SK-N-SH (cell line): ENCODE measurements around the gene DNAJB11.

Source experiments
- NRF1 ChIP-seq: IDR thresholded peaks from 2 replicates; pipeline ENCODE4 v1.6.1; 2012; ENCODE audit warnings: low read depth, mild to moderate bottlenecking, low read length
- RXRA ChIP-seq: IDR thresholded peaks from 2 replicates; pipeline ENCODE4 v1.4.0; 2012; ENCODE audit warnings: low read depth, mild to moderate bottlenecking, borderline replicate concordance
- TAF1 ChIP-seq: IDR thresholded peaks from 2 replicates; pipeline ENCODE4 v1.6.1; 2012; ENCODE audit warnings: low read depth, mild to moderate bottlenecking, low read length, moderate library complexity, borderline replicate concordance
- TF ChIP-seq, protein P1 (sequence below): fragments of 200-600 bp; sonication (generic); IDR thresholded peaks from 2 replicates; pipeline ENCODE4 v1.6.1; 2017; ENCODE audit warnings: antibody characterized with exemption, mild to moderate bottlenecking, moderate library complexity
- TF ChIP-seq, protein P2 (sequence below): IDR thresholded peaks from 2 replicates; pipeline ENCODE4 v1.6.1; 2012; ENCODE audit warnings: mild to moderate bottlenecking, low read depth, low read length, moderate library complexity
- TF ChIP-seq, protein P3 (sequence below): IDR thresholded peaks from 2 replicates; pipeline ENCODE4 v1.4.0; 2012; ENCODE audit warnings: low read depth

DNA sequence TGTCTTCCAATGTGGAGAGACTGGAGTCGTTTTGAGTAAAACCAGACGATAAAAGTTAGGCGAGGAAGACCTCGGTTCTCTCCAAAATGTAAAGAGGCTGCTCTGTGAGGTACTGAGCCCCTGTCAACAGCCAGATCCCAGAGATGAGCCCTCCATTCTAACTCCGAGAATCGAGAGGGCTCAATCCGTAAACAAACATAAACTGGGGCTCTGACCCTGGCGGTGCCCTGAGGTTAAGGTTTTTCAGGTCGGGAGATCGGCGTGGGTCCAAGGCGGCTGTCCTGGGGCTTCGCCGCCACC, 3.8 kb upstream of the DNAJB11 start:
- TF ChIP-seq, protein P1, sequence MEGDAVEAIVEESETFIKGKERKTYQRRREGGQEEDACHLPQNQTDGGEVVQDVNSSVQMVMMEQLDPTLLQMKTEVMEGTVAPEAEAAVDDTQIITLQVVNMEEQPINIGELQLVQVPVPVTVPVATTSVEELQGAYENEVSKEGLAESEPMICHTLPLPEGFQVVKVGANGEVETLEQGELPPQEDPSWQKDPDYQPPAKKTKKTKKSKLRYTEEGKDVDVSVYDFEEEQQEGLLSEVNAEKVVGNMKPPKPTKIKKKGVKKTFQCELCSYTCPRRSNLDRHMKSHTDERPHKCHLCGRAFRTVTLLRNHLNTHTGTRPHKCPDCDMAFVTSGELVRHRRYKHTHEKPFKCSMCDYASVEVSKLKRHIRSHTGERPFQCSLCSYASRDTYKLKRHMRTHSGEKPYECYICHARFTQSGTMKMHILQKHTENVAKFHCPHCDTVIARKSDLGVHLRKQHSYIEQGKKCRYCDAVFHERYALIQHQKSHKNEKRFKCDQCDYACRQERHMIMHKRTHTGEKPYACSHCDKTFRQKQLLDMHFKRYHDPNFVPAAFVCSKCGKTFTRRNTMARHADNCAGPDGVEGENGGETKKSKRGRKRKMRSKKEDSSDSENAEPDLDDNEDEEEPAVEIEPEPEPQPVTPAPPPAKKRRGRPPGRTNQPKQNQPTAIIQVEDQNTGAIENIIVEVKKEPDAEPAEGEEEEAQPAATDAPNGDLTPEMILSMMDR: no peak
- TF ChIP-seq, protein P2, sequence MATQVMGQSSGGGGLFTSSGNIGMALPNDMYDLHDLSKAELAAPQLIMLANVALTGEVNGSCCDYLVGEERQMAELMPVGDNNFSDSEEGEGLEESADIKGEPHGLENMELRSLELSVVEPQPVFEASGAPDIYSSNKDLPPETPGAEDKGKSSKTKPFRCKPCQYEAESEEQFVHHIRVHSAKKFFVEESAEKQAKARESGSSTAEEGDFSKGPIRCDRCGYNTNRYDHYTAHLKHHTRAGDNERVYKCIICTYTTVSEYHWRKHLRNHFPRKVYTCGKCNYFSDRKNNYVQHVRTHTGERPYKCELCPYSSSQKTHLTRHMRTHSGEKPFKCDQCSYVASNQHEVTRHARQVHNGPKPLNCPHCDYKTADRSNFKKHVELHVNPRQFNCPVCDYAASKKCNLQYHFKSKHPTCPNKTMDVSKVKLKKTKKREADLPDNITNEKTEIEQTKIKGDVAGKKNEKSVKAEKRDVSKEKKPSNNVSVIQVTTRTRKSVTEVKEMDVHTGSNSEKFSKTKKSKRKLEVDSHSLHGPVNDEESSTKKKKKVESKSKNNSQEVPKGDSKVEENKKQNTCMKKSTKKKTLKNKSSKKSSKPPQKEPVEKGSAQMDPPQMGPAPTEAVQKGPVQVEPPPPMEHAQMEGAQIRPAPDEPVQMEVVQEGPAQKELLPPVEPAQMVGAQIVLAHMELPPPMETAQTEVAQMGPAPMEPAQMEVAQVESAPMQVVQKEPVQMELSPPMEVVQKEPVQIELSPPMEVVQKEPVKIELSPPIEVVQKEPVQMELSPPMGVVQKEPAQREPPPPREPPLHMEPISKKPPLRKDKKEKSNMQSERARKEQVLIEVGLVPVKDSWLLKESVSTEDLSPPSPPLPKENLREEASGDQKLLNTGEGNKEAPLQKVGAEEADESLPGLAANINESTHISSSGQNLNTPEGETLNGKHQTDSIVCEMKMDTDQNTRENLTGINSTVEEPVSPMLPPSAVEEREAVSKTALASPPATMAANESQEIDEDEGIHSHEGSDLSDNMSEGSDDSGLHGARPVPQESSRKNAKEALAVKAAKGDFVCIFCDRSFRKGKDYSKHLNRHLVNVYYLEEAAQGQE: no peak; the same call in 1 of the 2 replicates
- TF ChIP-seq, protein P3, sequence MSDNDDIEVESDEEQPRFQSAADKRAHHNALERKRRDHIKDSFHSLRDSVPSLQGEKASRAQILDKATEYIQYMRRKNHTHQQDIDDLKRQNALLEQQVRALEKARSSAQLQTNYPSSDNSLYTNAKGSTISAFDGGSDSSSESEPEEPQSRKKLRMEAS: no peak
- TF ChIP-seq TAF1 (no peak), RXRA (no peak), NRF1 (no peak)
